ENCODE results near the gene ARRDC1.

The ARRDC1 gene

GRCh38 chr9:137647096-137647714 lies 41.7 kb downstream of the ARRDC1 start:
- DNase-seq (ENCODE audit: low read depth, low spot score) = no peak
- CTCF ChIA-PET = interaction anchor here (1.5 to 2.2 kb wide), 2 partner anchors 18 to 26 kb away, joined by 5 to 6 read pairs; no protein-coding TSS in a partner anchor
- no peak for TF ChIP-seq CTCF (IDR thresholded peaks at IDR 0.05; ENCODE audit: insufficient read depth, low read length, missing control alignments)
- POLR2A ChIA-PET = no interaction called here
- H3K4me3 ChIP-seq (ENCODE audit: low read depth, low read length) = no peak overlapping the region

- H3K4me3 ChIP-seq (ENCODE audit: low read depth, low read length) = no peak overlapping the region
- ChIA-PET CTCF (interaction anchor here (1.5 to 2.2 kb wide), 2 partner anchors 17 to 25 kb away, joined by 5 to 6 read pairs; no protein-coding TSS in a partner anchor), POLR2A (no interaction called here)
- TF ChIP-seq CTCF (IDR thresholded peaks at IDR 0.05; ENCODE audit: insufficient read depth, low read length, missing control alignments) = no peak
- DNase-seq (ENCODE audit: low read depth, low spot score) = no peak
Measured at GRCh38 chr9:137648396-137648795, 42.9 kb downstream of the ARRDC1 start.

DNA sequence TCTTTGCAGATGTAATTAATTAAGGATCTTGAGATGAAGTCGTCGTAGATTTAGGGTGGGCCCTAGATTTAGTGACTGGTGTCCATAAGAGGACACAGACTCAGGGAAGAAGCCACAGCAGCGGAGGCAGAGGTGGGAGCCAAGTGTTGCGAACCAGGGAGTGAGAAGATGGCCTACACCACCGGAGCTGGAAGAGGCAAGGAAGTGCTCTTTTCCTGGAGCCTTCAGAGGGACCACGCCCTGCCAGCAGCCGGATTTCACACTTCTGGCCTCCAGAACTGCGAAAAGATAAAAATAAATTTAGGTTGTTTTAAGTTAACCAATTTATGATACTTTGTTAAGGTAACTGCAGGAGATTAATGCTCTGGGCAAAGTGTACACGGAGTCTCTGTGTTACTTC lies 44.1 kb downstream of the ARRDC1 start:
- POLR2A ChIA-PET = no interaction called here
- DNase-seq (ENCODE audit: low read depth, low spot score) = no peak
- H3K4me3 ChIP-seq (ENCODE audit: low read depth, low read length) = no peak overlapping the region
- CTCF ChIA-PET = interaction anchor here (1.3 kb wide), 1 partner anchor 24 kb away, joined by 6 read pairs; no protein-coding TSS in a partner anchor
- no peak for TF ChIP-seq CTCF (IDR thresholded peaks at IDR 0.05; ENCODE audit: insufficient read depth, low read length, missing control alignments)

GRCh38 chr9:137650259-137650658 lies 44.8 kb downstream of the ARRDC1 start:
- ChIA-PET CTCF (interaction anchor here (1.3 to 1.7 kb wide), 2 partner anchors 20 to 23 kb away, joined by 3 to 6 read pairs; no protein-coding TSS in a partner anchor), POLR2A (no interaction called here)
- TF ChIP-seq CTCF (IDR thresholded peaks at IDR 0.05; ENCODE audit: insufficient read depth, low read length, missing control alignments) = no peak
- H3K4me3 ChIP-seq (ENCODE audit: low read depth, low read length) = no peak overlapping the region
- no peak for DNase-seq (ENCODE audit: low read depth, low spot score)

- DNase-seq (ENCODE audit: low read depth, low spot score) = no peak
- no peak for TF ChIP-seq CTCF (IDR thresholded peaks at IDR 0.05; ENCODE audit: insufficient read depth, low read length, missing control alignments)
- POLR2A ChIA-PET = no interaction called here
- CTCF ChIA-PET = interaction anchor here (1.0 to 1.7 kb wide), 2 partner anchors 20 to 22 kb away, joined by 3 to 4 read pairs; no protein-coding TSS in a partner anchor
- H3K4me3 ChIP-seq (ENCODE audit: low read depth, low read length) = no peak overlapping the region
Measured at GRCh38 chr9:137650779-137651178, 45.3 kb downstream of the ARRDC1 start.

- ChIA-PET POLR2A (interaction anchor here (0.9 kb wide), 1 partner anchor 9 kb away, joined by 3 read pairs; no protein-coding TSS in a partner anchor), CTCF (interaction anchor here (1.0 to 1.2 kb wide), 2 partner anchors 9 to 18 kb away, joined by 4 to 8 read pairs; no protein-coding TSS in a partner anchor)
- no peak for TF ChIP-seq CTCF (IDR thresholded peaks at IDR 0.05; ENCODE audit: insufficient read depth, low read length, missing control alignments)
- H3K4me3 ChIP-seq (ENCODE audit: low read depth, low read length) = no peak overlapping the region
- no peak for DNase-seq (ENCODE audit: low read depth, low spot score)
Measured at GRCh38 chr9:137656416-137656815, 50.9 kb downstream of the ARRDC1 start.

Data from AG04449 (cell line).